ENCODE data around the gene CCDC69.

DNA sequence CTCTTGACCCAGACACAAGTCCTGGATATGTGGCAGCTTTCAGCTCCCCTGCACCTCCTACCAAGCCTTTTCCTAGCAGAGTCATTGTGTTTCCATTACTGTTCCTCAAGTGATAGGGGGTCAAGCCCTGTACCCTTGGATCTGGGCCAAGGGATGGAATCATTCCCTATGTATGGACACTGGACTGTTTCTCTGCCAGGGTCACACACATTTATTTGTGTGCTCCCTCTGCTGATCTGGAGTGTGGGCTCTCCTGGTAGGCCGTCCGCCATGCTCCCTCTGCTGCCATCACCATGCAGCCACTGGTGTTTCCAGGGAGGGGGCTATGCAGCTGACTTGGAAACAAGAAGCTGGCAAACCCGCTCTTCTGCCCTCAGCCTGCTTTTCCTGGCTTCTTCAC, 38.6 kb upstream of the CCDC69 start:
- TF ChIP-seq, protein P1, sequence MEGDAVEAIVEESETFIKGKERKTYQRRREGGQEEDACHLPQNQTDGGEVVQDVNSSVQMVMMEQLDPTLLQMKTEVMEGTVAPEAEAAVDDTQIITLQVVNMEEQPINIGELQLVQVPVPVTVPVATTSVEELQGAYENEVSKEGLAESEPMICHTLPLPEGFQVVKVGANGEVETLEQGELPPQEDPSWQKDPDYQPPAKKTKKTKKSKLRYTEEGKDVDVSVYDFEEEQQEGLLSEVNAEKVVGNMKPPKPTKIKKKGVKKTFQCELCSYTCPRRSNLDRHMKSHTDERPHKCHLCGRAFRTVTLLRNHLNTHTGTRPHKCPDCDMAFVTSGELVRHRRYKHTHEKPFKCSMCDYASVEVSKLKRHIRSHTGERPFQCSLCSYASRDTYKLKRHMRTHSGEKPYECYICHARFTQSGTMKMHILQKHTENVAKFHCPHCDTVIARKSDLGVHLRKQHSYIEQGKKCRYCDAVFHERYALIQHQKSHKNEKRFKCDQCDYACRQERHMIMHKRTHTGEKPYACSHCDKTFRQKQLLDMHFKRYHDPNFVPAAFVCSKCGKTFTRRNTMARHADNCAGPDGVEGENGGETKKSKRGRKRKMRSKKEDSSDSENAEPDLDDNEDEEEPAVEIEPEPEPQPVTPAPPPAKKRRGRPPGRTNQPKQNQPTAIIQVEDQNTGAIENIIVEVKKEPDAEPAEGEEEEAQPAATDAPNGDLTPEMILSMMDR (IDR thresholded peaks at IDR 0.05): no peak
- TF ChIP-seq POLR2A (IDR thresholded peaks at IDR 0.05) (no peak), EP300 (IDR thresholded peaks at IDR 0.05) (no peak)
